H54 (cell line): Measurements from ENCODE around the gene DAGLA.

ENCODE experiments used
- DNase-seq: peaks from one replicate; pipeline ENCODE4 v3.0.0; 2011; ENCODE audit warnings: low spot score, mixed read lengths; ENCODE audit not compliant: insufficient read length
- FAIRE-seq: peaks from 3 replicates; lab custom pipeline; 2011; peaks lifted over from hg19 to GRCh38; lab: Jason Lieb, UNC
- POLR2A ChIP-seq: IDR thresholded peaks from 2 replicates; pipeline ENCODE4 v1.6.1; 2011; ENCODE audit warnings: low read depth, mild to moderate bottlenecking, low read length

Gene DAGLA

DNA sequence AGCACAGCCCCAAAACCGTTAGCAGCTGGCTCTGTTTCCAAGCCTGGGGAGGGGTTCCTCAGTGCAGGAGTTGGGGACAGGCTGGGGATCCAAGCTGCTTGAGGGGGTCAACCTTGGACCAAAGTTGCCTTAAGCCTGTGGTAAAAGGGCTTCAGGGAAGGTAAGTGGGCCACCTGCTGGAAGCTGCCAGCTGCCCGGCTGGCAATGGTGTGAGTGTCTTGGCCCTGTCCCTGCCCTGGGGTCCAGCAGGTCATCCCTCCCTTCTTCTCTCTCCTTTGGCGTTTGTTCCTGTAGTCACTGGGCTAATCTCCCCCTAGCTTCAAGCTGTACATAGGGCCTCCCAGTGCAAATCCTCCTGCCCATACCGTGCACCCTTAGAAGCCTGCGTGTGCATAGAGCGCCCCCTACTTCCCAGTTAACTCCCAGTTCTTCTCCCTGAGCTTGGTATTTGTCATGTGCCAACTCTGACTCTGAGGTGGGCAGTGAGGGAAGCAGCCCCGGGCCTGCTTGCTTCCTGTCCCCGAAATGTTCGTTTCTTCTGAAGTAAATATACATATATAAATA lies 107.8 kb downstream of the DAGLA start:
- no peak for FAIRE-seq

DNA sequence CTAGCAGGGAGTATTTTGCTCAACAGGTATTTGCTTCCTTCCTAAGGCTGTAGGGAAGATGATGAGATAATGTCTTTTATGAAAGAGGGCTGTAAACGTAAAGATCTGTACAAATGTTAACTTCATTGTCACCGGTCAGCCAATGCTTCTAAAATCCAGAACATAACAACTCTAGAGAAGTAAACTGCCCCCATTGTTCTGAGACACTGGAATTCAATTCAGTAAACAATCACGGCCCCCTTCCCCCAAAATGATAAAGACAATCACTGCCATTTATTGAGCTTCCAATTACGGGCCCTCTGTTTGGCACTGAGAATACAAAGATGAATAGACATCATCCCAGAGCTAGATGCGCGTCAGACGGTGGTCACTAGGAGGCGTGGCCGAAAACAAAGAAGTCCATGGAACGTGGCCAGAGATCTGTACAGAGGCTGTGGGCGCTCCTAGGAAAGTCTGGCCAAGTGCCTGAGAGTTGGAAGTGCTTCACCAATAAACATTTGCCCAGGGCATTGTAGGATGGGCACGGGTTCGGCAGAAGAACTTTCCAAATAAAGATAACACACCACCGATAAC lies 111.6 kb downstream of the DAGLA start:
- DNase-seq = peak; percentile 66
- 0 out of 2 replicates have a peak, but pooled peaks have one; percentile 27 for TF ChIP-seq POLR2A
- FAIRE-seq = no peak

More for the DNA sequence above, 107.8 kb downstream of the DAGLA start:
- TF ChIP-seq POLR2A = no peak
- peak; percentile 54 for DNase-seq

DNA sequence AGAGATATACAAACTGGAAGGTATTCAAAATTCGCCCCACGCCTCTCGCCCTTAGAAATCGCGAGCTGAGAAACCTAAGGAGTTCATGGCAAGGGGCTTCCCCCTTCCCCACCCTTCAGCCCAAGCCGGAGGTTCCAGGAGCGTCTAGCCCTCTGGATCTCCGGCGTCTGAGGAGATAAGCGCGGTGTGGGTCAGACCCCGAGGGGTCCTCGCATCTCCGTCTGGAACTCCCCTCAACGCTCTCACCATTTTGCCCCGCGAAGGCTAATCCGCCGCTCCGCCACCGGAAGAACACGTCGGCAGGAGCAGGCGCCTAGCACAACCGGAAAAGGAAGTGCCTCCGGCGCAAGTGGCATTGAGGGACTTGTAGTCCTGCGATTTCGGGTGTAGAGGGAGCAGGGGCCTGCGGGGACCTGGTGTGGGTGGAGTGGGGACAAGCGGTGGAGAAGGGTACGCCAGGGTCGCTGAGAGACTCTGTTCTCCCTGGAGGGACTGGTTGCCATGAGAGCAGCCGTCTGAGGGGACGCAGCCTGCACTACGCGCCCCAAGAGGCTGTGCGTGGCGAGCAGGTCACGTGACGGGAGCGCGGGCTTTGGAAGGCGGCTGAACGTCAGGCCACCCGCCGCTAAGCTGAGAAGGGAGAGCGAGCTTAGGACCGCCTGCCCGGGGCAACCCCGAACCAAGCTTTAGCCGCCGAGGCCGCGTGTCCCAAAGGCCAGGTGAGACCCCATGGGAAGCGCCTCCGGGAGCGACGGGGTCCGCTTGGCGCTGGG lies 112.3 kb downstream of the DAGLA start, which contains the start of the genes FEN1 and TMEM258:
Gene FEN1 (plus strand): TSS at position 602 of the 773 bp plus-strand sequence. CDS start 2,451 bp downstream, outside the sequence.
Gene TMEM258 (minus strand): TSS at position 290 of the 773 bp plus-strand sequence. CDS start 41 bp downstream, at position 249.
- FAIRE-seq (no peak), DNase-seq (peak; percentile 84)
- TF ChIP-seq POLR2A = peak; percentile 76

DNA sequence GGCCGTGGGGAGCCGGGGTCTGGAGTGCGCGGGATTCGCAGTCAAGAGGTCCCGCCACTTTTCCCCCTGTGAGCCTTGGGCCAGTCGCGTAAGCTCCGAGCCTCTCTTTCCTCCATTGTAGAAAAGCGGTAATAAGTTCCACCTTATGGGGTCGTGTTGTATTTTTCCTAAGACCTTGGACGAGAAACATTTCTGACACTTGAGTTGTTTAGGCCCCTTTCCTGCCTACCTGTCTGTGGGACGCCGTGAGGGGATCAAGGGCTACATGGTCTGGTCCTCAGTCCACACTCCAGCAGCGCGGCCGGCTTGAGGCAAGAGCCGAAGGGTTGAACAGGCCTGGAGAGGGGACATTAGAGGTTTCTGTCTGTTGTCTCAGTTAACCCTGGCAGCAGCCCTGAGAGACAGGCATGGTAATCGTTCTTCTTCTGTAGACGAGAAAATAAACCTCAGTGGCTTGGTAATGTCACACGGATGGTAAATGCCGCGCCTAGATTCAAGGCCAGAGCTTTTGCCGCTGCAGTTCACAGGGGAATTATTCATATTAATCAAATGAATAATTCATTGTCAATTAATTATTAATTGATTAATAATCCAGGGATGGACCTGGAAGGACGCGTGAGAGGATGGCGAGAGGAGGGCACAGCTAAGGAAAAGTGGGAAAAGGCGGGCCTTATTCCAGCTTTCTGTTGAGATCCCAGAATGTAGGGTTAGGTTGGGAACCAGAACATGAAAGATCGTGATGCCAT lies 113.1 kb downstream of the DAGLA start:
- no peak for TF ChIP-seq POLR2A
- DNase-seq = no peak
- FAIRE-seq = no peak

DNA sequence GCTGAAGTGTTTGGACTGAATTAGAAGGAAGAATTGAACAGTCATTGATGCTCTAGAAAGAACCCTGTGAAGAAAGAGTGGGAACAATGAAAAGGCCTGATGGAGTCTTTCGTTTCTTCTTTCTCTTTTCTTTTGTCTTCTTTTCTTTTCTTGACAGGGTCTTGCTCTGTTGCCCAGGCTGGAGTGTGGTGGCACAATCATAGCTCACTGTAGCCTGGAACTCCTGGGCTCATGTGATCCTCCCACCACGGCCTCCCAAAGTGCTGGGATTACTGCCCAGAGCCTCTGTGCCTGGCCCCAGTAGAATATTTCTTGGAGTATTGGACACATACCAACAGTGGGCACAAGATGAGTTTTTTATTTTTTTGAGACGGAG lies 113.6 kb downstream of the DAGLA start:
- DNase-seq (no peak), FAIRE-seq (no peak)
- TF ChIP-seq POLR2A = no peak

DNA sequence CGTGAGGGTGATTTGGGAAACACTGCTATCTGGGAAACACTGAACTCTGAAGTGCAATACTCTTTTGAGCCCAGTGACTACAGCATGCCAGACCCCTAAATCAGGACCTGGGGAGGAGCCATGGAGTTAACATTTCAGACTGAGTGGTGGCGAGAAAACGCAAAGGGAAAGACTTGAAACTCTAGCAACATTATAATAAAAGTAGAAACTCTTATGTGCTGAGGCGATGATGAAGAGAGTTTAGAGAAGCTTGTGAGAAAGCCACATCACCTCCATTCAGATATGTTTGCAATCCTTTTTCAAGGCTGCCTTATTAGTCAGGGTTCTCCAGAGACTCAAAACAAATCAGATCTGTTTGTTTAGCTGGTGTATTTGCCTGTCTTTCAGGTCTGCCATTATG lies 114.4 kb downstream of the DAGLA start:
- TF ChIP-seq POLR2A = no peak
- FAIRE-seq = no peak
- DNase-seq = no peak

DNA sequence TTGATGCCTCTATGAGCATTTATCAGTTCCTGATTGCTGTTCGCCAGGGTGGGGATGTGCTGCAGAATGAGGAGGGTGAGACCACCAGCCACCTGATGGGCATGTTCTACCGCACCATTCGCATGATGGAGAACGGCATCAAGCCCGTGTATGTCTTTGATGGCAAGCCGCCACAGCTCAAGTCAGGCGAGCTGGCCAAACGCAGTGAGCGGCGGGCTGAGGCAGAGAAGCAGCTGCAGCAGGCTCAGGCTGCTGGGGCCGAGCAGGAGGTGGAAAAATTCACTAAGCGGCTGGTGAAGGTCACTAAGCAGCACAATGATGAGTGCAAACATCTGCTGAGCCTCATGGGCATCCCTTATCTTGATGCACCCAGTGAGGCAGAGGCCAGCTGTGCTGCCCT lies 115.3 kb downstream of the DAGLA start:
- TF ChIP-seq POLR2A = no peak
- no peak for FAIRE-seq
- no peak for DNase-seq

DNA sequence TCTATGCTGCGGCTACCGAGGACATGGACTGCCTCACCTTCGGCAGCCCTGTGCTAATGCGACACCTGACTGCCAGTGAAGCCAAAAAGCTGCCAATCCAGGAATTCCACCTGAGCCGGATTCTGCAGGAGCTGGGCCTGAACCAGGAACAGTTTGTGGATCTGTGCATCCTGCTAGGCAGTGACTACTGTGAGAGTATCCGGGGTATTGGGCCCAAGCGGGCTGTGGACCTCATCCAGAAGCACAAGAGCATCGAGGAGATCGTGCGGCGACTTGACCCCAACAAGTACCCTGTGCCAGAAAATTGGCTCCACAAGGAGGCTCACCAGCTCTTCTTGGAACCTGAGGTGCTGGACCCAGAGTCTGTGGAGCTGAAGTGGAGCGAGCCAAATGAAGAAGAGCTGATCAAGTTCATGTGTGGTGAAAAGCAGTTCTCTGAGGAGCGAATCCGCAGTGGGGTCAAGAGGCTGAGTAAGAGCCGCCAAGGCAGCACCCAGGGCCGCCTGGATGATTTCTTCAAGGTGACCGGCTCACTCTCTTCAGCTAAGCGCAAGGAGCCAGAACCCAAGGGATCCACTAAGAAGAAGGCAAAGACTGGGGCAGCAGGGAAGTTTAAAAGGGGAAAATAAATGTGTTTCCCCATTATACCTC lies 115.8 kb downstream of the DAGLA start:
- TF ChIP-seq POLR2A = no peak
- DNase-seq (no peak), FAIRE-seq (no peak)
